DND-41 (cell line): Measurements from ENCODE around the gene C10orf95.

Experiments
- EZH2 ChIP-seq: IDR thresholded peaks from 3 replicates; pipeline ENCODE4 v1.6.1; 2012; ENCODE audit warnings: borderline replicate concordance, low read depth, mild to moderate bottlenecking, moderate library complexity, low read length, inconsistent platforms; ENCODE audit not compliant: severe bottlenecking
- TF ChIP-seq, protein P1 (sequence below): IDR thresholded peaks from 2 replicates; pipeline ENCODE4 v1.5.1; 2012; ENCODE audit warnings: borderline replicate concordance, low read length, moderate library complexity, mild to moderate bottlenecking; ENCODE audit not compliant: poor library complexity, severe bottlenecking; ENCODE audit errors: extremely low read depth

DNA sequence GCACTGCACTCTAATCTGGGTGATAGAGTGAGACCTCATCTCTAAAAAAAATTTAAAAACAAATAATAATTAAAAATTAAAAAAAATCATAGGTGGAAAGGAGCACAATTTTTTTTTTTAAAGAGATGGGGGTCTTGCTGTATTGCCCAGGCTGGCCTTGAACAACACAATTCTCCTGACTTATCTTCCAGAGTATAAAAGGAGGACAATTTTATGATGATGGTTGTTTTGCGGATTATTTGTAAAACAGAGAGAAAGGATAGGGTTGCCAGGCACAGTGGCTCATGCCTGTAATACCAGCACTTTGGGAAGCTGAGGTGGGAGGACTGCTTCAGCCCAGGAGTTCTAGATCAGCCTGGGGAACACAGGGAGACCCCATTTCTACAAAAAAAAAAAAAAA is 46.2 kb upstream of the C10orf95 start:
- TF ChIP-seq, protein P1, sequence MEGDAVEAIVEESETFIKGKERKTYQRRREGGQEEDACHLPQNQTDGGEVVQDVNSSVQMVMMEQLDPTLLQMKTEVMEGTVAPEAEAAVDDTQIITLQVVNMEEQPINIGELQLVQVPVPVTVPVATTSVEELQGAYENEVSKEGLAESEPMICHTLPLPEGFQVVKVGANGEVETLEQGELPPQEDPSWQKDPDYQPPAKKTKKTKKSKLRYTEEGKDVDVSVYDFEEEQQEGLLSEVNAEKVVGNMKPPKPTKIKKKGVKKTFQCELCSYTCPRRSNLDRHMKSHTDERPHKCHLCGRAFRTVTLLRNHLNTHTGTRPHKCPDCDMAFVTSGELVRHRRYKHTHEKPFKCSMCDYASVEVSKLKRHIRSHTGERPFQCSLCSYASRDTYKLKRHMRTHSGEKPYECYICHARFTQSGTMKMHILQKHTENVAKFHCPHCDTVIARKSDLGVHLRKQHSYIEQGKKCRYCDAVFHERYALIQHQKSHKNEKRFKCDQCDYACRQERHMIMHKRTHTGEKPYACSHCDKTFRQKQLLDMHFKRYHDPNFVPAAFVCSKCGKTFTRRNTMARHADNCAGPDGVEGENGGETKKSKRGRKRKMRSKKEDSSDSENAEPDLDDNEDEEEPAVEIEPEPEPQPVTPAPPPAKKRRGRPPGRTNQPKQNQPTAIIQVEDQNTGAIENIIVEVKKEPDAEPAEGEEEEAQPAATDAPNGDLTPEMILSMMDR, result no peak
- no peak for TF ChIP-seq EZH2
